ENCODE measurements around the gene EXT2.
A peak's percentile ranks its signal among the peaks of the same experiment; 100 is the strongest.

The EXT2 gene

GRCh38 chr11:44221456-44221855 lies 126.0 kb downstream of the EXT2 start:
- peak in 1 of 2 donors; percentile 34 for DNase-seq (ENCODE audit: low read depth in 2 of 2)
- no peak for TF ChIP-seq CTCF (IDR thresholded peaks at IDR 0.05; ENCODE audit: low read depth, low read length)
- H3K4me3 ChIP-seq (replicated peaks in 1 of 2; ENCODE audit: low read depth in 2 of 2, low read length in 2 of 2) = no peak overlapping the region

- no peak for DNase-seq (ENCODE audit: low read depth in 2 of 2)
- H3K4me3 ChIP-seq (replicated peaks in 1 of 2; ENCODE audit: low read depth in 2 of 2, low read length in 2 of 2) = no peak overlapping the region
- no peak for TF ChIP-seq CTCF (IDR thresholded peaks at IDR 0.05; ENCODE audit: low read depth, low read length)
Observed at GRCh38 chr11:44221992-44222391, 126.5 kb downstream of the EXT2 start.

GRCh38 chr11:44223238-44223637 lies 127.8 kb downstream of the EXT2 start:
- no peak overlapping the region for H3K4me3 ChIP-seq (replicated peaks in 1 of 2; ENCODE audit: low read depth in 2 of 2, low read length in 2 of 2)
- TF ChIP-seq CTCF (IDR thresholded peaks at IDR 0.05; ENCODE audit: low read depth, low read length) = no peak
- peak; percentile 53 to 76 for DNase-seq (ENCODE audit: low read depth in 2 of 2)

- DNase-seq (ENCODE audit: low read depth in 2 of 2) = peak in 1 of 2 donors; percentile 44
- H3K4me3 ChIP-seq (replicated peaks in 1 of 2; ENCODE audit: low read depth in 2 of 2, low read length in 2 of 2) = no peak overlapping the region
- no peak for TF ChIP-seq CTCF (IDR thresholded peaks at IDR 0.05; ENCODE audit: low read depth, low read length)
Observed at GRCh38 chr11:44224867-44225501, 129.5 kb downstream of the EXT2 start.

GRCh38 chr11:44226490-44226889 lies 131.0 kb downstream of the EXT2 start:
- no peak overlapping the region for H3K4me3 ChIP-seq (replicated peaks in 1 of 2; ENCODE audit: low read depth in 2 of 2, low read length in 2 of 2)
- no peak for DNase-seq (ENCODE audit: low read depth in 2 of 2)
- no peak for TF ChIP-seq CTCF (IDR thresholded peaks at IDR 0.05; ENCODE audit: low read depth, low read length)

GRCh38 chr11:44226945-44227344 lies 131.5 kb downstream of the EXT2 start:
- no peak for TF ChIP-seq CTCF (IDR thresholded peaks at IDR 0.05; ENCODE audit: low read depth, low read length)
- no peak for DNase-seq (ENCODE audit: low read depth in 2 of 2)
- H3K4me3 ChIP-seq (replicated peaks in 1 of 2; ENCODE audit: low read depth in 2 of 2, low read length in 2 of 2) = no peak overlapping the region

GRCh38 chr11:44228379-44228778 lies 132.9 kb downstream of the EXT2 start:
- no peak for DNase-seq (ENCODE audit: low read depth in 2 of 2)
- no peak overlapping the region for H3K4me3 ChIP-seq (replicated peaks in 1 of 2; ENCODE audit: low read depth in 2 of 2, low read length in 2 of 2)
- TF ChIP-seq CTCF (IDR thresholded peaks at IDR 0.05; ENCODE audit: low read depth, low read length) = no peak

Measured in cardiac fibroblast (primary cell).